ENCODE results near the gene ARFRP1. TPM values are rescaled to one million over a fixed set of nuclear protein-coding genes. Genes with fewer than 3 reads are reported as not detected.

Gene ARFRP1
- total and polyA plus RNA-seq, 2 of the 13 experiments (the other 11 are each of a cell fraction or from before 2014, with no cell fraction given), result 32.0 to 51.1 TPM

DNA sequence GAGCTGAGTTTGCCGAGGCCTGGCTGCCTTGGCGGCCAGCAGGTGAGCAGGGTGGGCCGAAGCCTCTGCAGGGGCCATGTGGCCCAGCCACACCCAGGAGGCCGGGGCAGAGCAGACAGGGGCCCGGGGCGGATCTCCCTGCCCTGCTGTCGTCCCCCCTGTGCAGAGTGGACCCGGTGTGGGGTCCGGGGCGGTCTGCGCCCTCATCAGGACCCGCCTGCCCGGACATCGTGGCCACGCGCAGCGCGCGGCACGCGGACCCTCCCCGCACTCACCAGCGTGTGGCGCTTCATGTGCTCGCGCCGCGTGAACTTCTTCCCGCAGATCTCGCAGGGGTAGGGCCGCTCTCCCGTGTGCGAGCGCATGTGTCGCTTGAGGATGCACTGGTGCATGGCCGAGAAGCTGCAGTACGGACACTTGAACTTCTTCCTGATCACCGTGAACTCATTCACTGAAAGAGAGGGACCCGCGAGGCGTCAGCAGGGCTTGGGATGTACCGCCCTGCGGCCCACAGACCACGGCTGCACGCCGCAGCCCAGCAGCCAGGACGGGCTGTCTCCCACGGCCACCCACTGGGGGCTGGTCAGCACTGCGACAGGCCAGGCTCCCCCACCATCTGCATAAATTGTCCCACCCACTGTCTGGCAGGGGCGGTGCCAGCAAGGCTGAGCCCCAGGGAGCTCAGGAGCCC is 44.8 kb upstream of the ARFRP1 start (continued):
- TF ChIP-seq, protein P1, sequence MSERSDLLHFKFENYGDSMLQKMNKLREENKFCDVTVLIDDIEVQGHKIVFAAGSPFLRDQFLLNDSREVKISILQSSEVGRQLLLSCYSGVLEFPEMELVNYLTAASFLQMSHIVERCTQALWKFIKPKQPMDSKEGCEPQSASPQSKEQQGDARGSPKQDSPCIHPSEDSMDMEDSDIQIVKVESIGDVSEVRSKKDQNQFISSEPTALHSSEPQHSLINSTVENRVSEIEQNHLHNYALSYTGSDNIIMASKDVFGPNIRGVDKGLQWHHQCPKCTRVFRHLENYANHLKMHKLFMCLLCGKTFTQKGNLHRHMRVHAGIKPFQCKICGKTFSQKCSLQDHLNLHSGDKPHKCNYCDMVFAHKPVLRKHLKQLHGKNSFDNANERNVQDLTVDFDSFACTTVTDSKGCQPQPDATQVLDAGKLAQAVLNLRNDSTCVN (CRISPR knock-in tag; IDR thresholded peaks at IDR 0.05; ENCODE audit: borderline replicate concordance), result no peak
- TF ChIP-seq ZNF484 (CRISPR knock-in tag; IDR thresholded peaks at IDR 0.05; ENCODE audit: borderline replicate concordance, low read depth) (no peak), XBP1 (CRISPR knock-in tag; IDR thresholded peaks at IDR 0.05) (no peak)

DNA sequence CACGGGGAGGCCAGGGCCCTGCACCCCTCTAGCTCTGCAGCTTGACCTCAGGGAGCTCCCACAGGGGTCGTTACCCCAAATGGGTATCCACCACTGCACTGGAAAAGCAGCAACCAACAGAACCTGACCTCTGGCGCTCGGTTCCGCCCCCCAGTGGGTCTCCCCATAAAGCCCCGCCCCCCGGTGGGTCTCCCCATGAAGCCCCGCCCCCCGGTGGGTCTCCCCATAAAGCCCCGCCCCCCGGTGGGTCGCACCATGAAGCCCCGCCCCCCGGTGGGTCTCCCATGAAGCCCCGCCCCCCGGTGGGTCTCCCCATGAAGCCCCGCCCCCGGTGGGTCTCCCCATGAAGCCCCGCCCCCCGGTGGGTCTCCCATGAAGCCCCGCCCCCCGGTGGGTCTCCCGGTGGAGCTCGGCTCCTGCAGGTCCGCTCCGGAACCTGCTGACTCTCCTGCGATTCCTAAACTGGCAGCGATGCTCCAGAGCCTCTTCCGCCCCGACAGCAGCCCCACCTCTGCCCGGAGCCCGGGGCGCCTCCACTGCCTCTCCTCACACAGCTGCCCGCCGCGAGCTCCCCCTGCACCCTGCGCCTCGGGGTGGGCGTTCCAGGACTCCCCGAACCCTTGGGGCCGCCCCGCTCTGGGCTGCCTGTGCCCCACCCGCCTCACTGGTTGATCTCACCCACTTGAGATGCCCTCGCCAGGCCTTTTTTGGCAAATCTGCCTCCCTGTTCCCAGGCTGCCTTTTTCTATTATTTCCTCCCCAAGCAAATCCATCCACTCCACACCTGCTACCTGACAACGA is 43.9 kb upstream of the ARFRP1 start:
- Histone ChIP-seq H3K36me3 (replicated peaks in 1 of 2; ENCODE audit: control insufficient read depth in 1 of 2, insufficient read depth in 2 of 2, low read length in 2 of 2) (no peaks in the 10 kb centered on the region), H3K4me2 (ENCODE audit: low read depth, low read length) (no peak overlapping the region), H3K4me3 (replicated peaks in 1 of 3; ENCODE audit: insufficient read depth in 1 of 3, low read depth in 2 of 3, low read length in 3 of 3) (no peak overlapping the region), H4K20me1 (ENCODE audit: insufficient read depth, low read length) (no peaks in the 10 kb centered on the region), H2AFZ (ENCODE audit: low read length) (no peak overlapping the region), H3K27ac (ENCODE audit: extremely low read length, insufficient read depth, low read length) (no peak overlapping the region), H3K9ac (ENCODE audit: insufficient read depth, low read depth, low read length) (no peak overlapping the region), H3K4me1 (ENCODE audit: insufficient read depth, low read length) (peaks cover 53% of the 10 kb centered on the region), H3K9me3 (ENCODE audit: low read length) (no peaks in the 10 kb centered on the region), H3K79me2 (ENCODE audit: insufficient read depth, low read length) (no peaks in the 10 kb centered on the region), H3K27me3 (ENCODE audit: control insufficient read depth in 1 of 2, insufficient read depth in 2 of 2, low read length in 2 of 2) (peaks cover 0 to 3% of the 10 kb centered on the region in 2 experiments; a peak in 1 of 5 replicates)
- BruUV-seq (replicated peaks), result no TSS peak
- CTCF ChIA-PET (ENCODE audit: low intra/inter-chr PET ratio, low total read pairs), result no interaction called here
- DNase-seq (ENCODE audit: low spot score) (no peak), ATAC-seq (no peak), FAIRE-seq (no peak)
- 73% methylated on average over 35 of the region's 45 CpGs for WGBS (ENCODE audit: low lambda C conversion rate)
- in situ Hi-C loops (cut with HindIII; ENCODE audit: extremely low pct_ligation_motif_present, low pct_unique_long_range_greater_than_20kb), result no loop called here
- intact Hi-C loops (cut with micrococcal nuclease; ENCODE audit: unreplicated experiment), result no loop called here
- POLR2A ChIA-PET, result interaction anchor here (1.0 to 5.1 kb wide), 3 partner anchors 11 to 14 kb away, joined by 3 to 28 read pairs (median 11); partner anchors contain the start of genes LIME1 and SLC2A4RG
- TF ChIP-seq, protein P2, sequence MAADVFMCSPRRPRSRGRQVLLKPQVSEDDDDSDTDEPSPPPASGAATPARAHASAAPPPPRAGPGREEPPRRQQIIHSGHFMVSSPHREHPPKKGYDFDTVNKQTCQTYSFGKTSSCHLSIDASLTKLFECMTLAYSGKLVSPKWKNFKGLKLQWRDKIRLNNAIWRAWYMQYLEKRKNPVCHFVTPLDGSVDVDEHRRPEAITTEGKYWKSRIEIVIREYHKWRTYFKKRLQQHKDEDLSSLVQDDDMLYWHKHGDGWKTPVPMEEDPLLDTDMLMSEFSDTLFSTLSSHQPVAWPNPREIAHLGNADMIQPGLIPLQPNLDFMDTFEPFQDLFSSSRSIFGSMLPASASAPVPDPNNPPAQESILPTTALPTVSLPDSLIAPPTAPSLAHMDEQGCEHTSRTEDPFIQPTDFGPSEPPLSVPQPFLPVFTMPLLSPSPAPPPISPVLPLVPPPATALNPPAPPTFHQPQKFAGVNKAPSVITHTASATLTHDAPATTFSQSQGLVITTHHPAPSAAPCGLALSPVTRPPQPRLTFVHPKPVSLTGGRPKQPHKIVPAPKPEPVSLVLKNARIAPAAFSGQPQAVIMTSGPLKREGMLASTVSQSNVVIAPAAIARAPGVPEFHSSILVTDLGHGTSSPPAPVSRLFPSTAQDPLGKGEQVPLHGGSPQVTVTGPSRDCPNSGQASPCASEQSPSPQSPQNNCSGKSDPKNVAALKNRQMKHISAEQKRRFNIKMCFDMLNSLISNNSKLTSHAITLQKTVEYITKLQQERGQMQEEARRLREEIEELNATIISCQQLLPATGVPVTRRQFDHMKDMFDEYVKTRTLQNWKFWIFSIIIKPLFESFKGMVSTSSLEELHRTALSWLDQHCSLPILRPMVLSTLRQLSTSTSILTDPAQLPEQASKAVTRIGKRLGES (CRISPR knock-in tag; IDR thresholded peaks at IDR 0.05; ENCODE audit: borderline replicate concordance), result no peak
- no peak for TF ChIP-seq RBM22 (optimal IDR thresholded peaks at IDR 0.05; ENCODE audit: low read length)
- TF ChIP-seq, protein P3, sequence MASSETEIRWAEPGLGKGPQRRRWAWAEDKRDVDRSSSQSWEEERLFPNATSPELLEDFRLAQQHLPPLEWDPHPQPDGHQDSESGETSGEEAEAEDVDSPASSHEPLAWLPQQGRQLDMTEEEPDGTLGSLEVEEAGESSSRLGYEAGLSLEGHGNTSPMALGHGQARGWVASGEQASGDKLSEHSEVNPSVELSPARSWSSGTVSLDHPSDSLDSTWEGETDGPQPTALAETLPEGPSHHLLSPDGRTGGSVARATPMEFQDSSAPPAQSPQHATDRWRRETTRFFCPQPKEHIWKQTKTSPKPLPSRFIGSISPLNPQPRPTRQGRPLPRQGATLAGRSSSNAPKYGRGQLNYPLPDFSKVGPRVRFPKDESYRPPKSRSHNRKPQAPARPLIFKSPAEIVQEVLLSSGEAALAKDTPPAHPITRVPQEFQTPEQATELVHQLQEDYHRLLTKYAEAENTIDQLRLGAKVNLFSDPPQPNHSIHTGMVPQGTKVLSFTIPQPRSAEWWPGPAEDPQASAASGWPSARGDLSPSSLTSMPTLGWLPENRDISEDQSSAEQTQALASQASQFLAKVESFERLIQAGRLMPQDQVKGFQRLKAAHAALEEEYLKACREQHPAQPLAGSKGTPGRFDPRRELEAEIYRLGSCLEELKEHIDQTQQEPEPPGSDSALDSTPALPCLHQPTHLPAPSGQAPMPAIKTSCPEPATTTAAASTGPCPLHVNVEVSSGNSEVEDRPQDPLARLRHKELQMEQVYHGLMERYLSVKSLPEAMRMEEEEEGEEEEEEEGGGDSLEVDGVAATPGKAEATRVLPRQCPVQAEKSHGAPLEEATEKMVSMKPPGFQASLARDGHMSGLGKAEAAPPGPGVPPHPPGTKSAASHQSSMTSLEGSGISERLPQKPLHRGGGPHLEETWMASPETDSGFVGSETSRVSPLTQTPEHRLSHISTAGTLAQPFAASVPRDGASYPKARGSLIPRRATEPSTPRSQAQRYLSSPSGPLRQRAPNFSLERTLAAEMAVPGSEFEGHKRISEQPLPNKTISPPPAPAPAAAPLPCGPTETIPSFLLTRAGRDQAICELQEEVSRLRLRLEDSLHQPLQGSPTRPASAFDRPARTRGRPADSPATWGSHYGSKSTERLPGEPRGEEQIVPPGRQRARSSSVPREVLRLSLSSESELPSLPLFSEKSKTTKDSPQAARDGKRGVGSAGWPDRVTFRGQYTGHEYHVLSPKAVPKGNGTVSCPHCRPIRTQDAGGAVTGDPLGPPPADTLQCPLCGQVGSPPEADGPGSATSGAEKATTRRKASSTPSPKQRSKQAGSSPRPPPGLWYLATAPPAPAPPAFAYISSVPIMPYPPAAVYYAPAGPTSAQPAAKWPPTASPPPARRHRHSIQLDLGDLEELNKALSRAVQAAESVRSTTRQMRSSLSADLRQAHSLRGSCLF (CRISPR knock-in tag; IDR thresholded peaks at IDR 0.05; ENCODE audit: borderline replicate concordance), result no peak
- no peak for TF ChIP-seq RFXANK (CRISPR knock-in tag; IDR thresholded peaks at IDR 0.05)
- no peak for TF ChIP-seq PHF20 (CRISPR knock-in tag; IDR thresholded peaks at IDR 0.05)
- no peak for TF ChIP-seq GFI1 (CRISPR knock-in tag; IDR thresholded peaks at IDR 0.05; ENCODE audit: borderline replicate concordance)
